CD14-positive monocyte (primary cell): ENCODE measurements around the gene MAML3. TPM values are rescaled to one million over a fixed set of nuclear protein-coding genes. Genes with fewer than 3 reads are reported as not detected.

ENCODE experiments used
- DNase-seq, 3 donors: peaks; one replicate each; pipeline ENCODE4 v3.0.0-alpha.2; 2011 to 2022
- H2AFZ ChIP-seq: 2 replicates; pipeline ENCODE4 v1.6.0; 2012; ENCODE audit warnings: mild to moderate bottlenecking, low read depth, low read length, inconsistent platforms; ENCODE audit not compliant: insufficient read depth, poor library complexity, severe bottlenecking
- H3K27ac ChIP-seq, 2 donors: 1 replicate in 1 of 2; 2 replicates in 1 of 2; pipeline ENCODE4 v1.5.1; 2012 to 2013; ENCODE audit warnings: low read length in 2 of 2, control low read depth in 1 of 2, inconsistent platforms in 1 of 2, low read depth in 1 of 2, mild to moderate bottlenecking in 1 of 2
- H3K27me3 ChIP-seq, 2 donors: one replicate each; pipeline versions ENCODE4 v1.6.0 to v1.6.1; 2011 to 2013; ENCODE audit warnings: low read length in 2 of 2; ENCODE audit not compliant: control insufficient read depth in 2 of 2, insufficient read depth in 2 of 2
- H3K36me3 ChIP-seq, 2 donors: replicated peaks in 1 of 2; 1 replicate in 1 of 2; 2 replicates in 1 of 2; pipeline versions ENCODE4 v1.5.1 to v1.6.1; 2012 to 2013; ENCODE audit warnings: low read length in 2 of 2, control low read depth in 1 of 2, inconsistent platforms in 1 of 2, mild to moderate bottlenecking in 1 of 2; ENCODE audit not compliant: insufficient read depth in 2 of 2, control insufficient read depth in 1 of 2
- H3K4me1 ChIP-seq, 2 donors: 1 replicate in 1 of 2; 2 replicates in 1 of 2; pipeline versions ENCODE4 v1.5.1 to v1.6.1; 2012 to 2013; ENCODE audit warnings: low read length in 2 of 2, control low read depth in 1 of 2, inconsistent platforms in 1 of 2, mild to moderate bottlenecking in 1 of 2, moderate library complexity in 1 of 2; ENCODE audit not compliant: insufficient read depth in 2 of 2, control insufficient read depth in 1 of 2
- H3K4me2 ChIP-seq: replicated peaks from 2 replicates; pipeline ENCODE3; 2012; ENCODE audit warnings: low read length, moderate library complexity, mild to moderate bottlenecking; ENCODE audit not compliant: poor library complexity, severe bottlenecking; ENCODE audit errors: extremely low read depth
- H3K4me3 ChIP-seq, 3 experiments: fragments of 200-600 bp in 1 of 3; sonication (generic) in 1 of 3; replicated peaks in 1 of 3; 1 replicate in 2 of 3; 2 replicates in 1 of 3; pipeline ENCODE4 v1.5.1; 2011 to 2013; ENCODE audit warnings: low read length in 3 of 3, mild to moderate bottlenecking in 3 of 3, control low read depth in 2 of 3, low read depth in 2 of 3, inconsistent platforms in 1 of 3, moderate library complexity in 1 of 3
- H3K79me2 ChIP-seq: 2 replicates; pipeline ENCODE4 v1.6.0; 2012; ENCODE audit warnings: mild to moderate bottlenecking, control low read depth, inconsistent platforms, low read length, moderate library complexity; ENCODE audit not compliant: insufficient read depth
- H3K9ac ChIP-seq: 2 replicates; pipeline ENCODE4 v1.6.0; 2017; ENCODE audit warnings: low read length, mild to moderate bottlenecking; ENCODE audit not compliant: insufficient read depth, poor library complexity, severe bottlenecking
- H3K9me3 ChIP-seq, 2 donors: replicated peaks in 1 of 2; 1 replicate in 1 of 2; 2 replicates in 1 of 2; pipeline versions ENCODE4 v1.5.1 to v1.6.1; 2012 to 2013; ENCODE audit warnings: low read length in 2 of 2, control low read depth in 1 of 2; ENCODE audit not compliant: control insufficient read depth in 1 of 2, insufficient read depth in 1 of 2
- H4K20me1 ChIP-seq: 2 replicates; pipeline ENCODE4 v1.6.0; 2012; ENCODE audit warnings: mild to moderate bottlenecking, low read length, control low read depth, moderate library complexity; ENCODE audit not compliant: insufficient read depth
- H3K27ac Mint-ChIP-seq, 7 donors: one replicate each; pipeline ENCODE4 v1.8.0; 2020; ENCODE audit warnings: mild to moderate bottlenecking in 7 of 7, mixed read lengths in 7 of 7, moderate library complexity in 6 of 7, inconsistent platforms in 2 of 7
- H3K27me3 Mint-ChIP-seq, 3 donors: one replicate each; pipeline ENCODE4 v1.8.0; 2021 to 2022; ENCODE audit warnings: low read depth in 3 of 3, mild to moderate bottlenecking in 3 of 3, mixed read lengths in 3 of 3, moderate library complexity in 3 of 3, inconsistent platforms in 1 of 3
- H3K36me3 Mint-ChIP-seq, 2 donors: one replicate each; pipeline ENCODE4 v1.8.0; 2020; ENCODE audit warnings: mixed read lengths in 2 of 2, inconsistent platforms in 1 of 2, mild to moderate bottlenecking in 1 of 2
- H3K4me1 Mint-ChIP-seq: one replicate; pipeline ENCODE4 v1.8.0; 2020; ENCODE audit warnings: mild to moderate bottlenecking, mixed read lengths
- H3K4me3 Mint-ChIP-seq, 2 donors: one replicate each; pipeline ENCODE4 v1.8.0; 2020; ENCODE audit warnings: mild to moderate bottlenecking in 2 of 2, mixed read lengths in 2 of 2, moderate library complexity in 1 of 2
- H3K9me3 Mint-ChIP-seq, 7 donors: one replicate each; pipeline ENCODE4 v1.8.0; 2020 to 2022; ENCODE audit warnings: mixed read lengths in 7 of 7, mild to moderate bottlenecking in 6 of 7, moderate library complexity in 6 of 7, inconsistent platforms in 2 of 7
- WGBS: methylation state at CpG from one replicate; pipeline ENCODE4 v1.1.5; 2013; ENCODE audit warnings: missing lambda C conversion rate; ENCODE audit not compliant: insufficient coverage; 5-methylcytosine and 5-hydroxymethylcytosine counted together
- intact Hi-C, 2 donors: fragments of 100-400 bp; cut with micrococcal nuclease; formaldehyde crosslinking; loops; one replicate each; pipeline versions ENCODE4 v1.15.0 to v1.15.1; 2023
- polyA plus RNA-seq, 3 donors: library from polyadenylated mRNA; depleted of rRNA in 1 of 3; unstranded in 2 of 3; stranded (reverse) in 1 of 3; fragments of 300-500 nt in 2 of 3; fragments of >200 nt in 1 of 3; fragmentation: Illumina TruSeq in 2 of 3; gene quantifications; 1 replicate in 2 of 3; 2 replicates in 1 of 3; pipeline ENCODE4 v1.2.3, GENCODE V29; 2012 to 2021
- TF ChIP-seq, protein P1 (sequence below): fragments of 200-600 bp; IDR thresholded peaks from one replicate; pipeline ENCODE4 v1.8.0; 2022; ENCODE audit warnings: antibody characterized with exemption, mild to moderate bottlenecking

MAML3 gene
- polyA plus RNA-seq, 3 donors = 1.5 to 6.5 (median 2.3) TPM

- no peak for DNase-seq
- H3K4me2 ChIP-seq = peak overlapping the region; percentile 71
- H3K27ac ChIP-seq = no peak overlapping the region
- intact Hi-C loops = loop anchor here in 1 of 2 donors (5.0 kb wide), 2 partner anchors 55 to 435 kb away; no protein-coding TSS in a partner anchor
- Mint-ChIP-seq H3K27ac (peak overlapping the region in 1 of 7 donors; percentile 70), H3K36me3 (peaks cover 7 to 13% of the 10 kb centered on the region in 2 donors), H3K27me3 (no peaks in the 10 kb centered on the region), H3K4me3 (no peak overlapping the region), H3K9me3 (peaks cover 0 to 1% (median 0%) of the 10 kb centered on the region in 7 donors), H3K4me1 (peaks cover 55% of the 10 kb centered on the region)
- H3K27me3 ChIP-seq = no peaks in the 10 kb centered on the region
- H2AFZ ChIP-seq = no peak overlapping the region
- TF ChIP-seq, protein P1, sequence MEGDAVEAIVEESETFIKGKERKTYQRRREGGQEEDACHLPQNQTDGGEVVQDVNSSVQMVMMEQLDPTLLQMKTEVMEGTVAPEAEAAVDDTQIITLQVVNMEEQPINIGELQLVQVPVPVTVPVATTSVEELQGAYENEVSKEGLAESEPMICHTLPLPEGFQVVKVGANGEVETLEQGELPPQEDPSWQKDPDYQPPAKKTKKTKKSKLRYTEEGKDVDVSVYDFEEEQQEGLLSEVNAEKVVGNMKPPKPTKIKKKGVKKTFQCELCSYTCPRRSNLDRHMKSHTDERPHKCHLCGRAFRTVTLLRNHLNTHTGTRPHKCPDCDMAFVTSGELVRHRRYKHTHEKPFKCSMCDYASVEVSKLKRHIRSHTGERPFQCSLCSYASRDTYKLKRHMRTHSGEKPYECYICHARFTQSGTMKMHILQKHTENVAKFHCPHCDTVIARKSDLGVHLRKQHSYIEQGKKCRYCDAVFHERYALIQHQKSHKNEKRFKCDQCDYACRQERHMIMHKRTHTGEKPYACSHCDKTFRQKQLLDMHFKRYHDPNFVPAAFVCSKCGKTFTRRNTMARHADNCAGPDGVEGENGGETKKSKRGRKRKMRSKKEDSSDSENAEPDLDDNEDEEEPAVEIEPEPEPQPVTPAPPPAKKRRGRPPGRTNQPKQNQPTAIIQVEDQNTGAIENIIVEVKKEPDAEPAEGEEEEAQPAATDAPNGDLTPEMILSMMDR = no peak
- H4K20me1 ChIP-seq = peaks cover 15% of the 10 kb centered on the region
- no CpG with 5 or more reads among the region's 3 CpGs for WGBS
- no peaks in the 10 kb centered on the region for H3K9me3 ChIP-seq
- H3K36me3 ChIP-seq = no peaks in the 10 kb centered on the region
- no peak overlapping the region for H3K9ac ChIP-seq
- peaks cover 40 to 42% of the 10 kb centered on the region in 2 donors for H3K4me1 ChIP-seq
- H3K79me2 ChIP-seq = peaks cover 8% of the 10 kb centered on the region
- H3K4me3 ChIP-seq = no peak overlapping the region
Measured at GRCh38 chr4:139816856-139817255, 337.1 kb downstream of the MAML3 start.

DNA sequence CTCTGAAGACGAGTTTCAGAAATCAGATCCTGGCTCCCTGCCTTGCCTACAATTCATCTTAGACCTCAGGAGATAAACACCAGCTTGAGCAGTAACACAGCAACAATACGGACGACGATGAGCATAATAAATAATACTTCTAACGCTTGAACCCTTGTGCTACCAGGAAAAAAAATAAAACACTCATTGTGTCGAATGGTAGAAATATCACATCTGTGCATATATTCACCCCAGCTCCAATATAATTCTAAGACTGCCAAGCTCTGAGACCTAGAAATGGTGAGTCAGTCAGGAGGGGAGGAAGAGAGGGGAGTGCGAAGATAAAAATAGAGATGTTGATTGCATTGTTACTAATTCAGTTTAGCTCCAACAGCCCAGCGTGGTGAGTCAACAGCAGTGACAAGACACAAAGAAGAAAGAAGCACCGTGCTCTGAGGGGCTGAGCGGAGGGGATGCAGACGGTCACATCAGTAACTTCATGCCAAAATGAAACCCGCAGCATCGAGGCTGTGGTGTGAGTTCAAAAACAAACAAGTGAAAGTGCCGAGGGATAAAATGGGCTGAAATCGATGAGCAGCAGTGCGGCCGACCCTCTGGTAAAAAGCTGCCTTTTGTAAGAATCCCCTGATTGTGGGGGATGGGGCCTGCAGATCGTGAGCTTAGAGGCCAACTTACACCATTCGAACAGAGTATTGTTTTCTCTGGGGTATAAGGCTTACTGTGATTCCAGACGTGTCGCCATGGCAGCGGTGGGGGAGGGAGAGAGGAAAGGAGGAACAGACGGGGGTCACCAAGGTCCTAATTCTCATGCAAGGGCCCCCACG is 338.0 kb downstream of the MAML3 start:
- Histone ChIP-seq H3K27me3 (no peaks in the 10 kb centered on the region), H3K27ac (peak overlapping the region; percentile 26 to 68), H3K4me1 (peaks cover 44 to 48% of the 10 kb centered on the region in 2 donors), H3K36me3 (no peaks in the 10 kb centered on the region), H3K79me2 (peaks cover 12% of the 10 kb centered on the region), H3K4me2 (peak overlapping the region; percentile 71), H3K9me3 (no peaks in the 10 kb centered on the region), H2AFZ (no peak overlapping the region), H4K20me1 (peaks cover 15% of the 10 kb centered on the region), H3K4me3 (peak overlapping the region; percentile 29 to 70 (median 44)), H3K9ac (peak overlapping the region; percentile 30)
- Mint-ChIP-seq H3K4me3 (peak overlapping the region; percentile 84 to 93), H3K4me1 (peaks cover 64% of the 10 kb centered on the region), H3K36me3 (peaks cover 5 to 6% of the 10 kb centered on the region in 2 donors), H3K9me3 (peaks cover 0 to 1% (median 0%) of the 10 kb centered on the region in 7 donors), H3K27ac (peak overlapping the region; percentile 75 to 97 (median 93)), H3K27me3 (no peaks in the 10 kb centered on the region)
- 3% methylated on average over 7 of the region's 24 CpGs for WGBS
- TF ChIP-seq, protein P1 = no peak
- intact Hi-C loops = loop anchor here in 1 of 2 donors (5.0 kb wide), 2 partner anchors 56 to 436 kb away; no protein-coding TSS in a partner anchor
- DNase-seq = peak; percentile 75 to 90 (median 88)
